Measurements from ENCODE around the gene RNF20.
"Not testable (repeated sequence)": the region's sequence is repeated elsewhere in the genome, so short reads cannot be mapped to it uniquely, and the experiment has no call there.

DNA sequence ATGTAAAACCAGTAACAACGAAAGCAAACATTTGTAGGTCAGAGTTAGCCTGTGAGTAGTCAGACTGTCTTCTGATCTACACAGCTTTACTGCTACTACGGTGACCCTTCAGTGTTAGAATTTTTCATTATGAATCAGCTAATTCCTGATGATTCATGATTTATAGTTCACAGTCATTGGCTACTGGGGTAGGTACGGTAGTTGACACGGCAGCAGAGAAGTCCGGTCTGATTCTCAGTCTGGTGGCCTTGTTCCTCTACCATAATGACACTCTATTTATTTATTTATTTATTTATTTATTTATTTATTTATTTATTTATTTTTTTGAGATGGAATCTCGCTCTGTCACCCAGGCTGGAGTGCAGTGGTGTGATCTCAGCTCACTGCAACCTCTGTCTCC is 56.4 kb downstream of the RNF20 start:
- TF ChIP-seq, protein P1, sequence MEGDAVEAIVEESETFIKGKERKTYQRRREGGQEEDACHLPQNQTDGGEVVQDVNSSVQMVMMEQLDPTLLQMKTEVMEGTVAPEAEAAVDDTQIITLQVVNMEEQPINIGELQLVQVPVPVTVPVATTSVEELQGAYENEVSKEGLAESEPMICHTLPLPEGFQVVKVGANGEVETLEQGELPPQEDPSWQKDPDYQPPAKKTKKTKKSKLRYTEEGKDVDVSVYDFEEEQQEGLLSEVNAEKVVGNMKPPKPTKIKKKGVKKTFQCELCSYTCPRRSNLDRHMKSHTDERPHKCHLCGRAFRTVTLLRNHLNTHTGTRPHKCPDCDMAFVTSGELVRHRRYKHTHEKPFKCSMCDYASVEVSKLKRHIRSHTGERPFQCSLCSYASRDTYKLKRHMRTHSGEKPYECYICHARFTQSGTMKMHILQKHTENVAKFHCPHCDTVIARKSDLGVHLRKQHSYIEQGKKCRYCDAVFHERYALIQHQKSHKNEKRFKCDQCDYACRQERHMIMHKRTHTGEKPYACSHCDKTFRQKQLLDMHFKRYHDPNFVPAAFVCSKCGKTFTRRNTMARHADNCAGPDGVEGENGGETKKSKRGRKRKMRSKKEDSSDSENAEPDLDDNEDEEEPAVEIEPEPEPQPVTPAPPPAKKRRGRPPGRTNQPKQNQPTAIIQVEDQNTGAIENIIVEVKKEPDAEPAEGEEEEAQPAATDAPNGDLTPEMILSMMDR (IDR thresholded peaks at IDR 0.05) = not testable (repeated sequence)
- not testable (repeated sequence) for TF ChIP-seq POLR2A (IDR thresholded peaks at IDR 0.05)

Data from testis (tissue), 2 donors.